ENCODE results near the gene YIPF5.
A peak's percentile ranks its signal among the peaks of the same experiment; 100 is the strongest.

Gene YIPF5

GRCh38 chr5:144203750-144204596, 33.5 kb upstream of the YIPF5 start:
- DNase-seq (ENCODE audit: low read depth), result no peak
- TF ChIP-seq CTCF (conservative IDR thresholded peaks at IDR 0.05; ENCODE audit: low read depth, low read length), result peak; percentile 92
- no peak overlapping the region for H3K4me3 ChIP-seq (ENCODE audit: low read length)

- no peak for TF ChIP-seq CTCF (conservative IDR thresholded peaks at IDR 0.05; ENCODE audit: low read depth, low read length)
- H3K4me3 ChIP-seq (ENCODE audit: low read length), result no peak overlapping the region
- no peak for DNase-seq (ENCODE audit: low read depth)
These were observed 32.3 kb upstream of the YIPF5 start for GRCh38 chr5:144202726-144203125.

DNA sequence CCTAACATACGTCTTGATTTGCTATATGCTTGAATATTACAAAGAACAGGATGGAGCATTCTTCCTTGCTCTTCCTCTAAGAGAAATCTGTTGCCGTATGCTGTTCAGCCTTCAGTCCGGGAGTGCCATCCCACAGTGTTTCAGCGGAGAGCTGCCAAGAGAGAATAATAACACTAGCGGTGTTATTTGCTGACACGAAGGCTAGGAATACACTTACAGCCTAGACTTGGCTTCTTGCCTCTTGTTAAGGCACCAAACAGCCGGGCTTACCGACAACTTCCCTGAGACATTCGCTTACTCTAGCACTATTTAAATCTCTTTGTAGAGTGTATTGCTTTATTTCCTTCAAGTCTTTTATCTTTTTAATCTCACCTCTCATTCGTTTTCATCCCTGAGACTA, 31.6 kb upstream of the YIPF5 start:
- no peak for TF ChIP-seq CTCF (conservative IDR thresholded peaks at IDR 0.05; ENCODE audit: low read depth, low read length)
- no peak for DNase-seq (ENCODE audit: low read depth)
- no peak overlapping the region for H3K4me3 ChIP-seq (ENCODE audit: low read length)

DNA sequence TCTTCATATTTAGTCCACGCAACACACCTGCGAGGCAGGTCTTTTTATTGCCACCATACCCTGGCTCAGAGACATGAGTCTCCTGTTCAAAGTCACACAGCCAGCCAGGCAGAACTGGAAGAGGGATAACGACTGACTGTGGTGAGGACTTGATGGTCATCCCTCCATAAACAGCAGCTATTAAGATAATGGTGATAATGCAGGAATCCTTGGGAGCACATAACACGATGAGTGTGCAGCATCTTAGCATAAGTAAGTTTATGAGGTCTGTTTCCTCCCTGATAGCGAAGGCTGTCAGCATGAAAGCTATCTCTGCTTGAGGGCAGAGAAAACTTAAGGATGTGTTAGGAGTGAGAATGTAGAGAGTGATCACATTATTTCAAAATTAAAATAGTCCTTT, 31.1 kb upstream of the YIPF5 start:
- DNase-seq (ENCODE audit: low read depth), result no peak
- no peak overlapping the region for H3K4me3 ChIP-seq (ENCODE audit: low read length)
- TF ChIP-seq CTCF (conservative IDR thresholded peaks at IDR 0.05; ENCODE audit: low read depth, low read length), result no peak

DNA sequence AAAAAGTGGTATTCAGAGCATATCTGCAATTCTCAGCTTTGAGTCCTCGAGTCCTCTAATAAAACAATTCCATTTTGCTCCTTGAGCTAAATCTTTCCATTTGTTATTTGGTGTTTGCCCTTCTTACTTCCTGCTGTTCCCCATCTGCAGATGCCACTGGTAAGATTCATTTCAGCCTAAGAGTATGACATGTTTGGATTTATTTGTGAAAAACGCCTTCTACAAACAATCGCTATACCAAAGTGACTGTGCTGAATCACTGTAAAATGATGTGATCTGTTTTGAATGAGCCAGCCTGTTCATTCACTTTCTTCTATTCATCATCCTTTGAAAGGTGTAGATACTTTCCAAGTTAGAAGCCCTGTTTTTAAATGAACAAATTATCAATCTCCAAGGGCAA, 27.9 kb upstream of the YIPF5 start:
- DNase-seq (ENCODE audit: low read depth), result no peak
- no peak overlapping the region for H3K4me3 ChIP-seq (ENCODE audit: low read length)
- no peak for TF ChIP-seq CTCF (conservative IDR thresholded peaks at IDR 0.05; ENCODE audit: low read depth, low read length)

GRCh38 chr5:144196612-144197011, 26.2 kb upstream of the YIPF5 start:
- no peak for DNase-seq (ENCODE audit: low read depth)
- TF ChIP-seq CTCF (conservative IDR thresholded peaks at IDR 0.05; ENCODE audit: low read depth, low read length), result no peak
- no peak overlapping the region for H3K4me3 ChIP-seq (ENCODE audit: low read length)

GRCh38 chr5:144195448-144195847, 25.0 kb upstream of the YIPF5 start:
- no peak for DNase-seq (ENCODE audit: low read depth)
- TF ChIP-seq CTCF (conservative IDR thresholded peaks at IDR 0.05; ENCODE audit: low read depth, low read length), result no peak
- H3K4me3 ChIP-seq (ENCODE audit: low read length), result no peak overlapping the region

Data from retinal pigment epithelial cell (primary cell).